ENCODE results near the gene CTDSP1.

The CTDSP1 gene

DNA sequence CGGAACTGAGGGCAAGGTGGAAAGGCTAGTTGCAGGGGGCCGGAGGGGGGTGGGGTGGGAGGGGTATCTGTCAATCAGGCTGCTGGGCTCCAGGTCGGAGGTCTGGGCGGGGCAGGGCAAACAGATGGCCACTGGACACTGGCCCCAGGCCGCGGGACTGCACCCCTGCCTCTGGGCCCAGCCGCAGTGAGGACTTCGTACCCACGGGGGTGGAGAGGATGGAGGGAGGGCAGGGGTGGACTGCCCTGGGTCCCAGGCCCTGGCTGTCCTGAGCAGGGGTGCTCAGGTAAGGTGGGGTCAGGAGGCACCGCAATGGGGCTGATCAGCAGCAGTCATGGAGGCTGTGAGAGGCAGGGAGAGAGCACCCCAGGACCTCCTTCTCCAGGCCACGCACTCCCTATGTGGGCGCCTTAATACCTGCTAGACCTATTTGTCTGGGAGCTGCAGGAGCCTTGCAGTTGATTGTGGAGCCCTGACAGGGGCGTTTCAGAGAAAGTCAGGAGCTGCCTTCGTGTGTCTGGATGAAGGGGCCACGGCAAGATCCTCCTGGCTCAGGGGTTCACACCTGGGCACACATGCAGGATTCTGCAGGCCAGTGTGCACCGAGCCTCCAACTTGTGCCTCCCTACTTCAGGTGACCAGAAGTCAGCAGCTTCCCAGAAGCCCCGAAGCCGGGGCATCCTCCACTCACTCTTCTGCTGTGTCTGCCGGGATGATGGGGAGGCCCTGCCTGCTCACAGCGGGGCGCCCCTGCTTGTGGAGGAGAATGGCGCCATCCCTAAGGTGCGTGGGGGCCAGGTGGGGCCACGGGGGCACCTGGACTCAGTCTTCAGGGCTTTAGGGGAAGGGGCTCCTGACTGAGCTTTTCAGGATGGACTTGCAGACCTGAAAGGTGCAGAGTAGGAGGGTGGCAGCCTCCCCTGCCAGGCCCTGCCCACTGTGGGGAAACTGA lies 1.5 kb downstream of the CTDSP1 start:
- Histone ChIP-seq H4K91ac (ENCODE audit: low read depth, low read length) (peak overlapping the region; percentile 0), H3K23ac (ENCODE audit: low read length) (no peak overlapping the region), H3K4me1 (ENCODE audit: control insufficient read depth in 1 of 2, insufficient read depth in 2 of 2, low read length in 2 of 2) (peaks cover 24 to 33% of the 10 kb centered on the region in 2 experiments), H3K36me3 (ENCODE audit: control insufficient read depth in 1 of 2, insufficient read depth in 2 of 2, low read length in 2 of 2) (peaks cover 35 to 36% of the 10 kb centered on the region in 2 experiments), H3K79me1 (ENCODE audit: low read length) (peaks cover 41% of the 10 kb centered on the region), H2AK5ac (ENCODE audit: low read length) (no peak overlapping the region), H3K14ac (ENCODE audit: low read length) (peak overlapping the region; percentile 98), H2BK5ac (ENCODE audit: low read depth, low read length, poor library complexity) (no peak overlapping the region), H2BK12ac (ENCODE audit: low read length) (peak overlapping the region; percentile 2), H3K4ac (ENCODE audit: low read depth, low read length) (no peak overlapping the region), H3K27ac (ENCODE audit: low read depth, low read length) (no peak overlapping the region), H4K12ac (ENCODE audit: low read depth, low read length) (no peak overlapping the region), H3K9ac (ENCODE audit: low read length) (peak overlapping the region; percentile 43), H3K4me3 (ENCODE audit: low read depth, low read length) (peak overlapping the region; percentile 73), H3K18ac (ENCODE audit: low read length) (peak overlapping the region; percentile 57), H4K8ac (ENCODE audit: low read depth, low read length) (no peak overlapping the region), H3K79me2 (ENCODE audit: control insufficient read depth, insufficient read depth, low read length, poor library complexity) (peaks cover 20% of the 10 kb centered on the region), H3K9me3 (ENCODE audit: insufficient read depth, low read depth, low read length) (no peaks in the 10 kb centered on the region), H2BK120ac (ENCODE audit: insufficient read depth, low read length, poor library complexity) (no peak overlapping the region), H3K27me3 (ENCODE audit: insufficient read depth, low read length) (no peaks in the 10 kb centered on the region), H3K4me2 (ENCODE audit: low read length) (peak overlapping the region; percentile 87), H2AFZ (ENCODE audit: insufficient read depth, low read length, poor library complexity) (no peak overlapping the region)
- WGBS (ENCODE audit: extremely low coverage, insufficient coverage, insufficient read length) = no CpG with 5 or more reads among the region's 24 CpGs
- DNase-seq = no peak

DNA sequence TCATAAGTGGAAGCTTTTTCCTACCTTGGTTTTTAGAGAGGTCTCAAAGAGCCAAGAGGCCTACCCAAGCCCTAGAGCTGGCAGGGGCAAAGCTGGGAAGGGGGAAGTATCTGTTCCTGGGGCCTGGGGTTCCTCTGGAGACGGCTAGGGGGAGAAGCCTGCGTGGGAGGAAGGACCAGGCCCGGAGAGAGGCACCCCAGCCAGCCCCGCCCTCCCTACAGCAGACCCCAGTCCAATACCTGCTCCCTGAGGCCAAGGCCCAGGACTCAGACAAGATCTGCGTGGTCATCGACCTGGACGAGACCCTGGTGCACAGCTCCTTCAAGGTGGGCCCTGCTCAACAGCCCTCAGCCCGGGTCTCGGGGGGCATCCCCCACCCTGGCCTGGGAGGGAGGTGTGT lies 2.2 kb downstream of the CTDSP1 start:
- Histone ChIP-seq H3K4ac (ENCODE audit: low read depth, low read length) (no peak overlapping the region), H4K8ac (ENCODE audit: low read depth, low read length) (no peak overlapping the region), H3K27me3 (ENCODE audit: insufficient read depth, low read length) (no peaks in the 10 kb centered on the region), H2BK120ac (ENCODE audit: insufficient read depth, low read length, poor library complexity) (no peak overlapping the region), H3K79me2 (ENCODE audit: control insufficient read depth, insufficient read depth, low read length, poor library complexity) (peaks cover 19% of the 10 kb centered on the region), H3K14ac (ENCODE audit: low read length) (no peak overlapping the region), H3K4me1 (ENCODE audit: control insufficient read depth in 1 of 2, insufficient read depth in 2 of 2, low read length in 2 of 2) (peaks cover 21 to 30% of the 10 kb centered on the region in 2 experiments), H4K12ac (ENCODE audit: low read depth, low read length) (no peak overlapping the region), H3K18ac (ENCODE audit: low read length) (no peak overlapping the region), H3K27ac (ENCODE audit: low read depth, low read length) (no peak overlapping the region), H3K23ac (ENCODE audit: low read length) (no peak overlapping the region), H2BK12ac (ENCODE audit: low read length) (no peak overlapping the region), H2BK5ac (ENCODE audit: low read depth, low read length, poor library complexity) (no peak overlapping the region), H3K4me2 (ENCODE audit: low read length) (no peak overlapping the region), H3K36me3 (ENCODE audit: control insufficient read depth in 1 of 2, insufficient read depth in 2 of 2, low read length in 2 of 2) (peaks cover 35 to 36% of the 10 kb centered on the region in 2 experiments), H2AFZ (ENCODE audit: insufficient read depth, low read length, poor library complexity) (no peak overlapping the region), H3K4me3 (ENCODE audit: low read depth, low read length) (no peak overlapping the region), H3K79me1 (ENCODE audit: low read length) (peaks cover 40% of the 10 kb centered on the region), H3K9me3 (ENCODE audit: insufficient read depth, low read depth, low read length) (no peaks in the 10 kb centered on the region), H2AK5ac (ENCODE audit: low read length) (no peak overlapping the region), H3K9ac (ENCODE audit: low read length) (no peak overlapping the region), H4K91ac (ENCODE audit: low read depth, low read length) (no peak overlapping the region)
- no CpG with 5 or more reads among the region's 9 CpGs for WGBS (ENCODE audit: extremely low coverage, insufficient coverage, insufficient read length)
- DNase-seq = no peak

DNA sequence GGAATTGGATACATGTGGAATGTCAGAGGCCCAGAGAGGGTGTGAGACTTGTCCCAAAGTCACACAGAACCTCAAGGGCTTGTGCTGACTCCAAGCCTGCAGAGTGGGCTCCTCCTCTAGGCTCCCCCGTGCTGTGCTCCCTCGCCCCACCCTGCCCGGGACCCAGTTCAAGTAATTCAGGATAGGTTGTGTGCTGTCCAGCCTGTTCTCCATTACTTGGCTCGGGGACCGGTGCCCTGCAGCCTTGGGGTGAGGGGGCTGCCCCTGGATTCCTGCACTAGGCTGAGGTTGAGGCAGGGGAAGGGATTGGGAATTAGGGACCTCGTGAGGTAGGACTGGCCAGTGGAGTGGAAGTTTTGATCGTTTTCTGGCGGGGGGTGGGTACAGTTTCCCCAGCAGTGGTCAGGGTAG lies 2.8 kb downstream of the CTDSP1 start:
- H3K4me3 ChIP-seq (ENCODE audit: low read depth, low read length) = no peak overlapping the region
- no peak overlapping the region for H3K18ac ChIP-seq (ENCODE audit: low read length)
- H2AK5ac ChIP-seq (ENCODE audit: low read length) = no peak overlapping the region
- H3K4me1 ChIP-seq (ENCODE audit: control insufficient read depth in 1 of 2, insufficient read depth in 2 of 2, low read length in 2 of 2) = peaks cover 18 to 28% of the 10 kb centered on the region in 2 experiments
- no peak overlapping the region for H2BK120ac ChIP-seq (ENCODE audit: insufficient read depth, low read length, poor library complexity)
- no peak overlapping the region for H3K4ac ChIP-seq (ENCODE audit: low read depth, low read length)
- H3K27ac ChIP-seq (ENCODE audit: low read depth, low read length) = no peak overlapping the region
- peak overlapping the region; percentile 1 for H2AFZ ChIP-seq (ENCODE audit: insufficient read depth, low read length, poor library complexity)
- H3K36me3 ChIP-seq (ENCODE audit: control insufficient read depth in 1 of 2, insufficient read depth in 2 of 2, low read length in 2 of 2) = peaks cover 35 to 36% of the 10 kb centered on the region in 2 experiments
- no peaks in the 10 kb centered on the region for H3K9me3 ChIP-seq (ENCODE audit: insufficient read depth, low read depth, low read length)
- no peak overlapping the region for H3K9ac ChIP-seq (ENCODE audit: low read length)
- no peak overlapping the region for H3K4me2 ChIP-seq (ENCODE audit: low read length)
- H3K27me3 ChIP-seq (ENCODE audit: insufficient read depth, low read length) = no peaks in the 10 kb centered on the region
- H4K12ac ChIP-seq (ENCODE audit: low read depth, low read length) = no peak overlapping the region
- H4K91ac ChIP-seq (ENCODE audit: low read depth, low read length) = no peak overlapping the region
- no peak overlapping the region for H4K8ac ChIP-seq (ENCODE audit: low read depth, low read length)
- WGBS (ENCODE audit: extremely low coverage, insufficient coverage, insufficient read length) = no CpG with 5 or more reads among the region's 8 CpGs
- no peak overlapping the region for H2BK12ac ChIP-seq (ENCODE audit: low read length)
- H2BK5ac ChIP-seq (ENCODE audit: low read depth, low read length, poor library complexity) = no peak overlapping the region
- peaks cover 35% of the 10 kb centered on the region for H3K79me1 ChIP-seq (ENCODE audit: low read length)
- no peak for DNase-seq
- peaks cover 19% of the 10 kb centered on the region for H3K79me2 ChIP-seq (ENCODE audit: control insufficient read depth, insufficient read depth, low read length, poor library complexity)
- no peak overlapping the region for H3K23ac ChIP-seq (ENCODE audit: low read length)
- H3K14ac ChIP-seq (ENCODE audit: low read length) = no peak overlapping the region

DNA sequence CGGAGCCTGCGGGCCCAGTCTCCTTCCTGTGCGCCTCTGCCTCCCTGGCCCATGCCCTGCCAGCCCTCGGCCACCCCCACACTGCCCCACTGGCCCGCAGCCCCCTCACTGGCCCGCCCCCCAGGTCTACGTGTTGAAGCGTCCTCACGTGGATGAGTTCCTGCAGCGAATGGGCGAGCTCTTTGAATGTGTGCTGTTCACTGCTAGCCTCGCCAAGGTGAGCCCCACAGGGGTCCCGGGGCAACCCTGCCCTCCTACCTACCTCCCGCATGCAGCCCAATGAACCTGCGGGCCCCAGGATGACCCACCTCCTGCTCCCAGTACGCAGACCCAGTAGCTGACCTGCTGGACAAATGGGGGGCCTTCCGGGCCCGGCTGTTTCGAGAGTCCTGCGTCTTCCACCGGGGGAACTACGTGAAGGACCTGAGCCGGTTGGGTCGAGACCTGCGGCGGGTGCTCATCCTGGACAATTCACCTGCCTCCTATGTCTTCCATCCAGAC lies 3.3 kb downstream of the CTDSP1 start:
- H2AFZ ChIP-seq (ENCODE audit: insufficient read depth, low read length, poor library complexity) = no peak overlapping the region
- no peak overlapping the region for H3K18ac ChIP-seq (ENCODE audit: low read length)
- no peak overlapping the region for H2BK12ac ChIP-seq (ENCODE audit: low read length)
- no peak overlapping the region for H3K4me2 ChIP-seq (ENCODE audit: low read length)
- no peak overlapping the region for H2BK5ac ChIP-seq (ENCODE audit: low read depth, low read length, poor library complexity)
- peaks cover 16% of the 10 kb centered on the region for H3K79me2 ChIP-seq (ENCODE audit: control insufficient read depth, insufficient read depth, low read length, poor library complexity)
- no peak overlapping the region for H3K23ac ChIP-seq (ENCODE audit: low read length)
- WGBS (ENCODE audit: extremely low coverage, insufficient coverage, insufficient read length) = no CpG with 5 or more reads among the region's 26 CpGs
- H3K4ac ChIP-seq (ENCODE audit: low read depth, low read length) = no peak overlapping the region
- no peak overlapping the region for H3K27ac ChIP-seq (ENCODE audit: low read depth, low read length)
- no peak overlapping the region for H4K12ac ChIP-seq (ENCODE audit: low read depth, low read length)
- no peaks in the 10 kb centered on the region for H3K27me3 ChIP-seq (ENCODE audit: insufficient read depth, low read length)
- H3K36me3 ChIP-seq (ENCODE audit: control insufficient read depth in 1 of 2, insufficient read depth in 2 of 2, low read length in 2 of 2) = peaks cover 35 to 36% of the 10 kb centered on the region in 2 experiments
- no peaks in the 10 kb centered on the region for H3K9me3 ChIP-seq (ENCODE audit: insufficient read depth, low read depth, low read length)
- peaks cover 30% of the 10 kb centered on the region for H3K79me1 ChIP-seq (ENCODE audit: low read length)
- no peak overlapping the region for H4K91ac ChIP-seq (ENCODE audit: low read depth, low read length)
- H2BK120ac ChIP-seq (ENCODE audit: insufficient read depth, low read length, poor library complexity) = no peak overlapping the region
- DNase-seq = no peak
- no peak overlapping the region for H2AK5ac ChIP-seq (ENCODE audit: low read length)
- H3K4me3 ChIP-seq (ENCODE audit: low read depth, low read length) = no peak overlapping the region
- H3K4me1 ChIP-seq (ENCODE audit: control insufficient read depth in 1 of 2, insufficient read depth in 2 of 2, low read length in 2 of 2) = peaks cover 14 to 23% of the 10 kb centered on the region in 2 experiments
- no peak overlapping the region for H3K9ac ChIP-seq (ENCODE audit: low read length)
- no peak overlapping the region for H3K14ac ChIP-seq (ENCODE audit: low read length)
- no peak overlapping the region for H4K8ac ChIP-seq (ENCODE audit: low read depth, low read length)

Data from trophoblast cell (in vitro differentiated cells and primary cell).